ENCODE results near the gene ROBO2.

Gene ROBO2

GRCh38 chr3:77459926-77460325 lies 420.0 kb downstream of the ROBO2 start (continued):
- TF ChIP-seq ZBTB10 (tag by site-specific recombination; IDR thresholded peaks at IDR 0.05), result no peak

DNA sequence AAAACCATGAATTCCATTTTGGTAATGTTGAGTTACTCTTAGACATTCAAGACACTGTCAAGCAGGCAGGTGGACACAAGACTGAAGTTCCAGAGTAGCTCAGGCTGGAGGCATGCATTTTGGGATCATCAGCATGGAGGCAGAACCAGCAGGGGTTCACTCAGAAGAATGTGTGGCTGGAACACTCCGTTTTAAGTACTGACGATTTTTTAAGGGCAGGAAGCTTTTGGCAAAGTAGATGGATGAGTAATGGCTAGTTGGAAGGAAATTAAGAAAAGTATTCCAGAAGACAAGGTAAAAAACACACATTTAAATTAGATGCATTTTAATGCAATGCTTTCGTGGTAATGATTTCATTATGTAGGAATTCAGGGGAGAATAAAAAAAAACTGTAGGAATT lies 420.4 kb downstream of the ROBO2 start:
- POLR2A ChIA-PET, result no interaction called here
- H3K9me3 ChIP-seq (ENCODE audit: control insufficient read depth, insufficient read depth, low read depth, low read length), result no peaks in the 10 kb centered on the region
- no peaks in the 10 kb centered on the region for H3K4me1 ChIP-seq (ENCODE audit: control insufficient read depth, insufficient read depth, low read length)
- CTCF ChIA-PET, result no interaction called here
- H3K27ac ChIP-seq (ENCODE audit: extremely low read depth, low read depth, low read length), result no peak overlapping the region
- TF ChIP-seq, protein P1, sequence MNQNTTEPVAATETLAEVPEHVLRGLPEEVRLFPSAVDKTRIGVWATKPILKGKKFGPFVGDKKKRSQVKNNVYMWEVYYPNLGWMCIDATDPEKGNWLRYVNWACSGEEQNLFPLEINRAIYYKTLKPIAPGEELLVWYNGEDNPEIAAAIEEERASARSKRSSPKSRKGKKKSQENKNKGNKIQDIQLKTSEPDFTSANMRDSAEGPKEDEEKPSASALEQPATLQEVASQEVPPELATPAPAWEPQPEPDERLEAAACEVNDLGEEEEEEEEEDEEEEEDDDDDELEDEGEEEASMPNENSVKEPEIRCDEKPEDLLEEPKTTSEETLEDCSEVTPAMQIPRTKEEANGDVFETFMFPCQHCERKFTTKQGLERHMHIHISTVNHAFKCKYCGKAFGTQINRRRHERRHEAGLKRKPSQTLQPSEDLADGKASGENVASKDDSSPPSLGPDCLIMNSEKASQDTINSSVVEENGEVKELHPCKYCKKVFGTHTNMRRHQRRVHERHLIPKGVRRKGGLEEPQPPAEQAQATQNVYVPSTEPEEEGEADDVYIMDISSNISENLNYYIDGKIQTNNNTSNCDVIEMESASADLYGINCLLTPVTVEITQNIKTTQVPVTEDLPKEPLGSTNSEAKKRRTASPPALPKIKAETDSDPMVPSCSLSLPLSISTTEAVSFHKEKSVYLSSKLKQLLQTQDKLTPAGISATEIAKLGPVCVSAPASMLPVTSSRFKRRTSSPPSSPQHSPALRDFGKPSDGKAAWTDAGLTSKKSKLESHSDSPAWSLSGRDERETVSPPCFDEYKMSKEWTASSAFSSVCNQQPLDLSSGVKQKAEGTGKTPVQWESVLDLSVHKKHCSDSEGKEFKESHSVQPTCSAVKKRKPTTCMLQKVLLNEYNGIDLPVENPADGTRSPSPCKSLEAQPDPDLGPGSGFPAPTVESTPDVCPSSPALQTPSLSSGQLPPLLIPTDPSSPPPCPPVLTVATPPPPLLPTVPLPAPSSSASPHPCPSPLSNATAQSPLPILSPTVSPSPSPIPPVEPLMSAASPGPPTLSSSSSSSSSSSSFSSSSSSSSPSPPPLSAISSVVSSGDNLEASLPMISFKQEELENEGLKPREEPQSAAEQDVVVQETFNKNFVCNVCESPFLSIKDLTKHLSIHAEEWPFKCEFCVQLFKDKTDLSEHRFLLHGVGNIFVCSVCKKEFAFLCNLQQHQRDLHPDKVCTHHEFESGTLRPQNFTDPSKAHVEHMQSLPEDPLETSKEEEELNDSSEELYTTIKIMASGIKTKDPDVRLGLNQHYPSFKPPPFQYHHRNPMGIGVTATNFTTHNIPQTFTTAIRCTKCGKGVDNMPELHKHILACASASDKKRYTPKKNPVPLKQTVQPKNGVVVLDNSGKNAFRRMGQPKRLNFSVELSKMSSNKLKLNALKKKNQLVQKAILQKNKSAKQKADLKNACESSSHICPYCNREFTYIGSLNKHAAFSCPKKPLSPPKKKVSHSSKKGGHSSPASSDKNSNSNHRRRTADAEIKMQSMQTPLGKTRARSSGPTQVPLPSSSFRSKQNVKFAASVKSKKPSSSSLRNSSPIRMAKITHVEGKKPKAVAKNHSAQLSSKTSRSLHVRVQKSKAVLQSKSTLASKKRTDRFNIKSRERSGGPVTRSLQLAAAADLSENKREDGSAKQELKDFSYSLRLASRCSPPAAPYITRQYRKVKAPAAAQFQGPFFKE (tag by site-specific recombination; IDR thresholded peaks at IDR 0.05; ENCODE audit: borderline replicate concordance), result no peak
- TF ChIP-seq ZBTB17 (tag by site-specific recombination; IDR thresholded peaks at IDR 0.05) (no peak), SALL2 (tag by site-specific recombination; IDR thresholded peaks at IDR 0.05; ENCODE audit: borderline replicate concordance) (no peak), ZNF561 (tag by site-specific recombination; IDR thresholded peaks at IDR 0.05; ENCODE audit: borderline replicate concordance) (no peak), ZNF302 (tag by site-specific recombination; IDR thresholded peaks at IDR 0.05; ENCODE audit: low read depth) (no peak), ZXDB (tag by site-specific recombination; IDR thresholded peaks at IDR 0.05) (no peak), ZNF660 (tag by site-specific recombination; IDR thresholded peaks at IDR 0.05) (no peak)
- TF ChIP-seq, protein P2, sequence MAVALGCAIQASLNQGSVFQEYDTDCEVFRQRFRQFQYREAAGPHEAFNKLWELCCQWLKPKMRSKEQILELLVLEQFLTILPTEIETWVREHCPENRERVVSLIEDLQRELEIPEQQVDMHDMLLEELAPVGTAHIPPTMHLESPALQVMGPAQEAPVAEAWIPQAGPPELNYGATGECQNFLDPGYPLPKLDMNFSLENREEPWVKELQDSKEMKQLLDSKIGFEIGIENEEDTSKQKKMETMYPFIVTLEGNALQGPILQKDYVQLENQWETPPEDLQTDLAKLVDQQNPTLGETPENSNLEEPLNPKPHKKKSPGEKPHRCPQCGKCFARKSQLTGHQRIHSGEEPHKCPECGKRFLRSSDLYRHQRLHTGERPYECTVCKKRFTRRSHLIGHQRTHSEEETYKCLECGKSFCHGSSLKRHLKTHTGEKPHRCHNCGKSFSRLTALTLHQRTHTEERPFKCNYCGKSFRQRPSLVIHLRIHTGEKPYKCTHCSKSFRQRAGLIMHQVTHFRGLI (tag by site-specific recombination; IDR thresholded peaks at IDR 0.05), result no peak
- no peak overlapping the region for H3K4me3 ChIP-seq (ENCODE audit: low read depth, low read length)
- no peaks in the 10 kb centered on the region for H3K36me3 ChIP-seq (ENCODE audit: control insufficient read depth in 2 of 2, insufficient read depth in 1 of 2, low read length in 2 of 2)

DNA sequence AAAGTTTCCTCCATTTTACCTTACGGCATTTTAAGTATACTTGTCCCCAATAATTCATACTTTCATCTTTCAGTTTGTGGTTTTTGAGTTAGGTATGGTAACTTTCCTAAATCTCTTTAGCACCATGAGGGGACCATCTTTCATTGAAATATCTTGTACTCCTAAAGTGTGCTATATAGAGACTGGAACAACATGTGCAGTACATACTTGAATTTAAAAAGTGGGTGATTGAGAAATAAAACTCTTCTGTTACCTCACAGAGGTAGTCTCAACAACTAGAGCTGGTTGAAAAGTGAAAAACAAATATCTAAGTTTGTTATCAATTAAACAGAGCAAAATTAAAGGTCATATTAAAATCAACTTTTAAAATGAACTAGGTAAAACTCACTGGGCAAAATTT lies 423.1 kb downstream of the ROBO2 start:
- ChIA-PET CTCF (no interaction called here), POLR2A (no interaction called here)
- Histone ChIP-seq H3K4me3 (ENCODE audit: low read depth, low read length) (no peak overlapping the region), H3K36me3 (ENCODE audit: control insufficient read depth in 2 of 2, insufficient read depth in 1 of 2, low read length in 2 of 2) (no peaks in the 10 kb centered on the region), H3K27ac (ENCODE audit: extremely low read depth, low read depth, low read length) (no peak overlapping the region), H3K4me1 (ENCODE audit: control insufficient read depth, insufficient read depth, low read length) (no peaks in the 10 kb centered on the region), H3K9me3 (ENCODE audit: control insufficient read depth, insufficient read depth, low read depth, low read length) (no peaks in the 10 kb centered on the region)
- TF ChIP-seq ZNF416 (tag by site-specific recombination; IDR thresholded peaks at IDR 0.05) (no peak), ZBTB17 (tag by site-specific recombination; IDR thresholded peaks at IDR 0.05) (no peak), ZNF266 (tag by site-specific recombination; IDR thresholded peaks at IDR 0.05; ENCODE audit: low read depth) (no peak), ZNF596 (tag by site-specific recombination; IDR thresholded peaks at IDR 0.05) (no peak), ZNF561 (tag by site-specific recombination; IDR thresholded peaks at IDR 0.05; ENCODE audit: borderline replicate concordance) (no peak), ZNF19 (tag by site-specific recombination; IDR thresholded peaks at IDR 0.05; ENCODE audit: low read depth) (no peak), ZIC2 (tag by site-specific recombination; IDR thresholded peaks at IDR 0.05) (no peak), GLIS2 (tag by site-specific recombination; IDR thresholded peaks at IDR 0.05) (no peak), ZNF248 (tag by site-specific recombination; IDR thresholded peaks at IDR 0.05) (no peak), ZNF133 (tag by site-specific recombination; IDR thresholded peaks at IDR 0.05) (no peak)
- TF ChIP-seq, protein P3, sequence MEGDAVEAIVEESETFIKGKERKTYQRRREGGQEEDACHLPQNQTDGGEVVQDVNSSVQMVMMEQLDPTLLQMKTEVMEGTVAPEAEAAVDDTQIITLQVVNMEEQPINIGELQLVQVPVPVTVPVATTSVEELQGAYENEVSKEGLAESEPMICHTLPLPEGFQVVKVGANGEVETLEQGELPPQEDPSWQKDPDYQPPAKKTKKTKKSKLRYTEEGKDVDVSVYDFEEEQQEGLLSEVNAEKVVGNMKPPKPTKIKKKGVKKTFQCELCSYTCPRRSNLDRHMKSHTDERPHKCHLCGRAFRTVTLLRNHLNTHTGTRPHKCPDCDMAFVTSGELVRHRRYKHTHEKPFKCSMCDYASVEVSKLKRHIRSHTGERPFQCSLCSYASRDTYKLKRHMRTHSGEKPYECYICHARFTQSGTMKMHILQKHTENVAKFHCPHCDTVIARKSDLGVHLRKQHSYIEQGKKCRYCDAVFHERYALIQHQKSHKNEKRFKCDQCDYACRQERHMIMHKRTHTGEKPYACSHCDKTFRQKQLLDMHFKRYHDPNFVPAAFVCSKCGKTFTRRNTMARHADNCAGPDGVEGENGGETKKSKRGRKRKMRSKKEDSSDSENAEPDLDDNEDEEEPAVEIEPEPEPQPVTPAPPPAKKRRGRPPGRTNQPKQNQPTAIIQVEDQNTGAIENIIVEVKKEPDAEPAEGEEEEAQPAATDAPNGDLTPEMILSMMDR (tag by site-specific recombination; IDR thresholded peaks at IDR 0.05), result no peak
- TF ChIP-seq, protein P4, sequence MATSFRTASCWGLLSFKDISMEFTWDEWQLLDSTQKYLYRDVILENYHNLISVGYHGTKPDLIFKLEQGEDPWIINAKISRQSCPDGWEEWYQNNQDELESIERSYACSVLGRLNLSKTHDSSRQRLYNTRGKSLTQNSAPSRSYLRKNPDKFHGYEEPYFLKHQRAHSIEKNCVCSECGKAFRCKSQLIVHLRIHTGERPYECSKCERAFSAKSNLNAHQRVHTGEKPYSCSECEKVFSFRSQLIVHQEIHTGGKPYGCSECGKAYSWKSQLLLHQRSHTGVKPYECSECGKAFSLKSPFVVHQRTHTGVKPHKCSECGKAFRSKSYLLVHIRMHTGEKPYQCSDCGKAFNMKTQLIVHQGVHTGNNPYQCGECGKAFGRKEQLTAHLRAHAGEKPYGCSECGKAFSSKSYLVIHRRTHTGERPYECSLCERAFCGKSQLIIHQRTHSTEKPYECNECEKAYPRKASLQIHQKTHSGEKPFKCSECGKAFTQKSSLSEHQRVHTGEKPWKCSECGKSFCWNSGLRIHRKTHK (tag by site-specific recombination; IDR thresholded peaks at IDR 0.05), result no peak

Measured in HEK293 (cell line).